Measurements from ENCODE around the gene THSD4.

- TF ChIP-seq CTCF (IDR thresholded peaks at IDR 0.05) (no peak), POLR2A (IDR thresholded peaks at IDR 0.05) (no peak), EP300 (IDR thresholded peaks at IDR 0.05) (no peak), POLR2AphosphoS5 (IDR thresholded peaks at IDR 0.05) (no peak)
These were observed 1.1 kb downstream of the THSD4 start for GRCh38 chr15:71116366-71116765.

All from suprapubic skin (tissue), 4 donors.